NCI-H1436 (cell line): Measurements from ENCODE around the gene BCAN.
A peak's percentile ranks its signal among the peaks of the same experiment; 100 is the strongest.

Source experiments
- DNase-seq: peaks from one replicate; lab custom pipeline; 2025; lab: John Stamatoyannopoulos, UW

The BCAN gene

GRCh38 chr1:156700736-156701531 is 59.0 kb downstream of the BCAN start:
- DNase-seq, result no peak

GRCh38 chr1:156703336-156703735 is 61.4 kb downstream of the BCAN start:
- no peak for DNase-seq

DNA sequence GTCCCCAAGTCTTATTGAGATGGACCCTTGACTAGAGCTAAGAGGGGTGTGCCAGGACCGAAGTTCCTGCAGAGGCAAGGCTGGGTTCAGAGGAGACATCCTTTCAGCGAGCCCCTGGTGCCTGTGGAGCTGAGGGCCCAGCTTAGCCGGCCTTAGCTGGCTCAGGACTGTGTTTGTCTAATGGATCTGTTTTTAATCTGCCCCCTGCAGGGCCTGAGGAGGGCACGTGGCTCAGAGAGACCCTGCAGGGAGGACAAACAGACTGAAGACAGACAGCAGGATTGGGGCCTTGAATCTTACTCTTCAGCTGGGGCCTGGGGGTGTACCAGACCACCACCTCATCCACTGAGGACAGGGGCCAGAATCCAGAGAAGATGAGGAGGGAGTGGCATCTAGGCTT is 61.8 kb downstream of the BCAN start:
- DNase-seq, result no peak

- DNase-seq, result no peak
Measured at GRCh38 chr1:156704166-156704711, 62.3 kb downstream of the BCAN start.

GRCh38 chr1:156704930-156705320 is 63.0 kb downstream of the BCAN start:
- no peak for DNase-seq

DNA sequence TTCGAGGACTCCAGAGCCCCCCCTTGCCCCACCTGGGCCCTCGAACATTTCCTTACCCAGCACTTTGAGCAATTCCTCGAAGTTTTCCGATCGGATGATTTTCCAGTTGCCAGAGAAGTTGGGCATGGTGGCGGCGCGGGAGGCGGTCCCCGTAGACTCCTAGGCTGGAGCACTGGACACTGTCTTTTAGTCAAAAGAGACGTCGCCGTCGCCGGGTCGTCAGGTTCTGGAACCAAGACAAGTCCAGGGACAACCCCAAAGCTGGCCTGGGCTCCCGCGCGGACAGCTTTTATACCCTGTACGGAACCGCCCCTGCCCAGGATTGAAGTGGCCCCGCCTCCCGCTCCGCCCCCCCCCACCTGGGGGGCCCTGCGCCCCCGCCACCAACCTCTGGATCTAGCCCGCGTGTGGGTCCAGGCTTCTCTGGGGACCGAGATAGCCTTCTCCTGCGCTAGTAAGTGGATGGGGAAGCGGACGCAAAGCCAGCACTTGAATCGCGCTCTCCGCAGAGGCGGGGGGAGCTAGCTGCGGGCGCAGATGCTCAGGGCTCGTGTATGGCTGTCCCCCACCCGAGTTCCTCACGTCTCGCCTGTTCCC is 63.5 kb downstream of the BCAN start, which contains the start of gene CRABP2:
Gene CRABP2, minus strand, starts transcription at position 263 of the 597 bp plus-strand sequence. Its CDS starts 137 bp downstream, at position 126.
- peak; percentile 66 for DNase-seq

- DNase-seq, result peak; percentile 77
Measured at GRCh38 chr1:156705918-156706656, 64.2 kb downstream of the BCAN start.

- peak; percentile 10 for DNase-seq
Measured at GRCh38 chr1:156706657-156707416, 64.9 kb downstream of the BCAN start.

DNA sequence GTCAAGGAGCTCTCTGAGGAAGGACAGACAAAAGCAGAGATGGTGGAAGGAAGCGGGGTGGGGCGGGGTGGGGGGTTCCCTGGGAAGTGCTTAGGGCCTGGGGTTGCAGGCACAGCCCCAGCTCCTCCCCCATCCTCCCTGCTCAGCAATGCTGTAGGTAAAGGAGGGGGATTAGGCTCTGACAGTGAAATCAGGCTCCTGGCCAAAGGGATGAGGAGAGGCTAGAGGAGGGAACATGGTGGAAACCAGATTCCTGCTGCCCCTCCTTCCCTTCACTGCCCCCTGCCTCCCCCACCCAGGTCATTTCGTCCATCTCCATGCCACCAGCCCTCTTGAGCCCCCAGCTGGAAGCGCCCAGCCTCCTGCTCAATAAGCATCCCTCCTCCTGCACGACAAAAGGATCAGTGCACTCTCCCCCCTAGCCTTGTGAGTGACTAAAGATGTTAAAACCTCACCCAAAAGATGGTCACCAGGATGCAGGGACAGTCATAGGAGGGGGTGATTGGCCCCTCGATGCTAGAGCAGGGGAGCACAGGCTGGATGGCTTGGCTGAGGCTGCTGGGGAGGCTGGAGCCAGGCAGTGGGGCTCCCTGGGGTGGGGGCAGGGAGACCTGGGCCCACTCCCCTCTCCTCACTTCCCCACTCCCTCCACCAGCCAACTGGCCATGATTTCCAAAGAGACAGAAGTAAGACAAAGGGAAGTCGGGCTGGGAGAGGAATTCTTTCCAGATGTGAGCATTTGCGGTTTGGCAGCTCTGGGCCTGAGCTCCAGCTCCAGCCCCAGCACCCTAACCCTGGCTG is 65.7 kb downstream of the BCAN start:
- DNase-seq, result no peak

DNA sequence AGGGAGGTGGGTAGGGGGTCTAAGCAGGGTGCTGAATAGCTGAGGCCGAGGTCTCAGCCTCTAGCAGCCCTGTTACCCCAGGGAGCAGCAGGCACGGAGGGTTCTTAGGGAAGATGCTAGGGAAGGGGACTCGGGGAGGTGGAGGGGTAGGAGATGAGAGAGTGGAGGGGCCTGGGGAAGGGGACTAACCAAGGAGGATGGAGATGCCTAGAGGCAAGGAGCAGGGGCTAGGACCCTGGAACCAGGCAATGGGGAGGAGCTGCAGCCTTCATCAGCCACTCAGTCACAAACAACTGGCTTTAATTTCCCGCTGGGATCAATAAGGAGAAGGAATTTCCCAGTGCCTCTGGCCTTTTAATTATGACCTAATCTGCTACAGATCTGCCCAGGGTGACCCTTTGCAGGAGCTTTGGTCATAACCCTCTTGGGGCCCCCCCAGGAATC is 66.3 kb downstream of the BCAN start:
- no peak for DNase-seq

DNA sequence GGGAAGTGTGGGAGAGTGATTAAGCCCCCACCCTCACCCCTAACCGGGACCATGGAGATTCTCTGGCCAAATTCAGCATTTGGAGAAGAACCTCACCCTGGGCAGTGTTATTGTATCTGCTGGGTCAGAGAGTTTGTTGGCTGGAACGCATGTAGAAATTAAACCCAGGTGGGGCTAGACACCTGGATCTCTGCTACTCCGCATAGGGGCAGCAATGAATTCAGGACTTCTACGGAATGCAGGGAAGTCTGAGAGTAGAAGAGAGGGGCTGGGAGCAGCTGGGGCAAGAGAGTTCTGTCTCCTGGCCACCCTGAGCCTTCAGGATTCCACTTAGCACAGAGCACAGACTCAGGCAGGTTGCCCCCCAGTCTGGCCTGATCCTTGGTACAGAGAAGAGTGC is 67.1 kb downstream of the BCAN start:
- no peak for DNase-seq
